Heart left ventricle (tissue), 16 donors: ENCODE results near the gene VRK1. TPM values are rescaled to one million over a fixed set of nuclear protein-coding genes. Genes with fewer than 3 reads are reported as not detected.

ENCODE experiments used
- ATAC-seq, 4 donors: fragments of 200-7000 bp; cut with Tn5 transposase; one replicate each; pipeline ENCODE4 v1.9.1; 2020 to 2022; ENCODE audit warnings: moderate library complexity in 4 of 4, mild to moderate bottlenecking in 3 of 4, moderate number of reproducible peaks in 1 of 4
- DNase-seq, 5 donors: peaks; one replicate each; pipeline ENCODE4 v3.0.0-alpha.2; 2020
- H3K27ac ChIP-seq, 12 donors: fragments of 200-600 bp; sonication (generic) in 4 of 12; one replicate each; pipeline versions ENCODE4 v1.5.0 to v1.8.0; 2016 to 2022; ENCODE audit warnings: mild to moderate bottlenecking in 2 of 12
- H3K27me3 ChIP-seq, 9 donors: fragments of 200-600 bp; sonication (generic) in 2 of 9; one replicate each; pipeline versions ENCODE4 v1.5.1 to v1.8.0; 2016 to 2022; ENCODE audit warnings: mild to moderate bottlenecking in 3 of 9
- H3K36me3 ChIP-seq, 9 donors: fragments of 200-600 bp; sonication (generic) in 2 of 9; one replicate each; pipeline versions ENCODE4 v1.5.0 to v1.8.0; 2018 to 2022; ENCODE audit warnings: mild to moderate bottlenecking in 2 of 9
- H3K4me1 ChIP-seq, 12 donors: fragments of 200-600 bp; sonication (generic) in 4 of 12; one replicate each; pipeline versions ENCODE4 v1.5.0 to v1.8.0; 2016 to 2022; ENCODE audit warnings: mild to moderate bottlenecking in 3 of 12
- H3K4me3 ChIP-seq, 12 donors: fragments of 200-600 bp; sonication (generic) in 4 of 12; one replicate each; pipeline versions ENCODE4 v1.5.0 to v1.8.0; 2017 to 2022; ENCODE audit warnings: mild to moderate bottlenecking in 9 of 12, moderate library complexity in 4 of 12
- H3K9me3 ChIP-seq, 12 donors: fragments of 200-600 bp; sonication (generic) in 4 of 12; one replicate each; pipeline versions ENCODE4 v1.5.0 to v1.8.0; 2016 to 2022; ENCODE audit warnings: mild to moderate bottlenecking in 1 of 12
- CTCF ChIP-seq, 12 donors: fragments of 200-600 bp; sonication (generic) in 4 of 12; IDR thresholded peaks; one replicate each; pipeline versions ENCODE4 v1.5.0 to v1.8.0; 2018 to 2022; ENCODE audit warnings: antibody characterized with exemption in 12 of 12, mild to moderate bottlenecking in 5 of 12
- POLR2A ChIP-seq, 2 donors: fragments of 450-650 bp; IDR thresholded peaks; one replicate each; pipeline ENCODE4 v1.6.1; 2017; ENCODE audit warnings: antibody characterized with exemption in 2 of 2, mild to moderate bottlenecking in 2 of 2, moderate library complexity in 2 of 2
- WGBS, 4 donors: extraction: QIAGEN DNeasy Blood & Tissue Kit in 2 of 4; methylation state at CpG; one replicate each; pipeline versions ENCODE4 v1.1.5 to v1.1.7; 2013 to 2018; 5-methylcytosine and 5-hydroxymethylcytosine counted together
- intact Hi-C, 10 donors: fragments of 100-400 bp; cut with DNase I; formaldehyde crosslinking; loops; one replicate each; pipeline versions ENCODE4 v1.11.1 to v1.14.2; 2022
- polyA plus RNA-seq, 2 donors: library from polyadenylated mRNA; stranded (reverse); fragments of 200-250 nt; gene quantifications; one replicate each; pipeline ENCODE4 v1.2.3, GENCODE V29; 2013
- total RNA-seq, 9 donors: library from RNA; depleted of rRNA in 2 of 9; stranded (reverse); fragments of >200 nt in 2 of 9; fragmentation: NEBNext Ultra II Directional in 3 of 9; extraction: Animal tissue kit (Norgen Biotek cat#: 25700) in 3 of 9; gene quantifications; one replicate each; pipeline versions ENCODE4 v1.1.0 to v1.2.4, GENCODE V29; 2016 to 2023
- donor health status: ischemic (EF 13 %, LVEDD 7.1; RV severe dilation, severe dysfunction).
- donor health status: healthy with polysubstance abuse.
- donor health status: DM: no; HTN: yes; CAD: no.
- donor health status: DM: no; HTN: no; CAD: no.
- donor health status: ischemic (EF 25% LVEDD 6.9; RV normal size, moderate dysfunction).
- donor health status: ischemic (EF 25% LVEDD 5.7; RV mildly dilated, moderate dysfunction).
- donor health status: healthy.
- donor health status: DM: yes; HTN: yes; CAD: no.
- donor health status: ischemic (EF 35%, LVEDD 5.7; RV mildly dilated, moderate dysfunction).
- donor health status: nonischemic (EF 11% LVEDD 7.7; RV severe dilation, severe dysfunction).
- donor health status: DM: yes; HTN: yes; CAD: no.
- donor health status: PGD.
- donor health status: ischemic (EF 29% LVEDD 5.4; RV normal size, mild dysfunction).
- donor health status: nonischemic (EF 23%, LVEDD 6.1; RV moderate dilation, normal function).

VRK1 gene
- total and polyA plus RNA-seq, 11 donors = 3.6 to 10.4 (median 7.1) TPM

GRCh38 chr14:96783915-96784224, 13.3 kb upstream of the VRK1 start:
- H3K27me3 ChIP-seq = peaks cover 0 to 9% (median 0%) of the 10 kb centered on the region in 9 donors
- peaks cover 0 to 12% (median 0%) of the 10 kb centered on the region in 12 donors for H3K4me1 ChIP-seq
- TF ChIP-seq CTCF (IDR thresholded peaks at IDR 0.05) = no peak
- TF ChIP-seq POLR2A (IDR thresholded peaks at IDR 0.05) = no peak
- H3K27ac ChIP-seq = no peak overlapping the region
- no peaks in the 10 kb centered on the region for H3K36me3 ChIP-seq
- intact Hi-C loops = no loop called here
- DNase-seq (no peak), ATAC-seq (no peak)
- 76 to 84% (median 79%) methylated on average over 4 of the region's 4 CpGs for WGBS, 4 donors
- no peak overlapping the region for H3K4me3 ChIP-seq
- no peaks in the 10 kb centered on the region for H3K9me3 ChIP-seq

- 48 to 70% (median 53%) methylated on average over 3 of the region's 3 CpGs for WGBS, 4 donors
- no peak for TF ChIP-seq CTCF (IDR thresholded peaks at IDR 0.05)
- TF ChIP-seq POLR2A (IDR thresholded peaks at IDR 0.05) = no peak
These were observed 7.0 kb upstream of the VRK1 start for GRCh38 chr14:96790186-96790585.

GRCh38 chr14:96790706-96791105, 6.5 kb upstream of the VRK1 start:
- DNase-seq (no peak), ATAC-seq (no peak)
- intact Hi-C loops = no loop called here
- Histone ChIP-seq H3K4me1 (peaks cover 0 to 11% (median 0%) of the 10 kb centered on the region in 12 donors), H3K36me3 (no peaks in the 10 kb centered on the region), H3K27ac (no peak overlapping the region), H3K27me3 (peaks cover 0 to 3% (median 0%) of the 10 kb centered on the region in 9 donors), H3K4me3 (no peak overlapping the region), H3K9me3 (no peaks in the 10 kb centered on the region)
- 70 to 87% (median 84%) methylated on average over 1 of the region's 1 CpG for WGBS, 4 donors
- TF ChIP-seq CTCF (IDR thresholded peaks at IDR 0.05) (no peak), POLR2A (IDR thresholded peaks at IDR 0.05) (no peak)

More at GRCh38 chr14:96790186-96790585, 7.0 kb upstream of the VRK1 start:
- Histone ChIP-seq H3K9me3 (no peaks in the 10 kb centered on the region), H3K36me3 (no peaks in the 10 kb centered on the region), H3K27me3 (peaks cover 0 to 3% (median 0%) of the 10 kb centered on the region in 9 donors), H3K4me3 (no peak overlapping the region), H3K27ac (no peak overlapping the region), H3K4me1 (peaks cover 0 to 11% (median 0%) of the 10 kb centered on the region in 12 donors)
- intact Hi-C loops = no loop called here
- no peak for ATAC-seq
- no peak for DNase-seq

GRCh38 chr14:96792003-96792402, 5.2 kb upstream of the VRK1 start:
- Histone ChIP-seq H3K4me3 (no peak overlapping the region), H3K4me1 (peaks cover 0 to 16% (median 0%) of the 10 kb centered on the region in 12 donors), H3K36me3 (no peaks in the 10 kb centered on the region), H3K27ac (no peak overlapping the region), H3K27me3 (peaks cover 0 to 3% (median 0%) of the 10 kb centered on the region in 9 donors), H3K9me3 (no peaks in the 10 kb centered on the region)
- DNase-seq = no peak
- TF ChIP-seq POLR2A (IDR thresholded peaks at IDR 0.05) = no peak
- no peak for TF ChIP-seq CTCF (IDR thresholded peaks at IDR 0.05)
- intact Hi-C loops = no loop called here
- 65 to 82% (median 78%) methylated on average over 5 of the region's 5 CpGs for WGBS, 4 donors
- no peak for ATAC-seq
